NT2/D1 (cell line): ENCODE measurements around the gene SEZ6.

Experiments
- SUZ12 ChIP-seq: IDR thresholded peaks from 2 replicates; pipeline ENCODE4 v1.6.1; 2011; ENCODE audit not compliant: insufficient read length, insufficient read depth; ENCODE audit errors: extremely low read depth
- ZNF274 ChIP-seq: IDR thresholded peaks from 2 replicates; pipeline ENCODE4 v1.6.1; 2011; ENCODE audit warnings: mild to moderate bottlenecking, low read depth, low read length

DNA sequence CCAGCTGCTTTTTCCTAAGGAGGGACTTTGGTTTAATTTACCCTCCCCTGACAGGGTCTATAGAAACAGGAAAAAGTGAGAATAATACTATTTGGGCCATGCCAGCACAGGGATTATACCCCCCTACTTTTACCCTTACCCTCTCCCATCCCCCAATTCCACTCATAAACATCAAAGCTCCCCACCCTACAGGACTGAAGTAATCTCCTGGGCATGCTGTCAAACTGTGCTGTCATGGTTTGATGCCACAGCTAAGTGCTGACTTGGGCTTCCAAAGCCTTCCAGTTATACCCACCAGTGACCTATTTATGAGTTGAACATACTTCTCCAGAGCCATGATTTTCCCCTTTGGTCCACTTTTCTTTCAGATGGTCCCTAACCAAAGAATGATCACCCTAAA is 67.3 kb downstream of the SEZ6 start:
- TF ChIP-seq ZNF274 (no peak), SUZ12 (no peak)
